A549 (cell line): ENCODE results near the gene ACAD8. TPM values are rescaled to one million over a fixed set of nuclear protein-coding genes. Genes with fewer than 3 reads are reported as not detected.

Experiments used
- ATAC-seq, 2 experiments: fragments of 200-7000 bp in 1 of 2; fragments of >200 bp in 1 of 2; cut with Nextera tagmentation in 1 of 2; cut with Tn5 transposase in 1 of 2; 3 replicates each; pipeline versions ENCODE4 v1.8.0 to v1.9.1; 2018 to 2020; ENCODE audit warnings: mild to moderate bottlenecking in 1 of 2, moderate library complexity in 1 of 2
- CTCF ChIA-PET: fragments of 300-600 bp; sonication (Branson Sonifier 250); formaldehyde crosslinking; extraction: SDS; loops from one replicate; lab custom pipeline; 2021; ENCODE audit warnings: antibody characterized with exemption, inconsistent platforms; lab: Yijun Ruan, JAX
- POLR2A ChIA-PET: fragments of 350-600 bp; formaldehyde crosslinking; extraction: SDS; loops from one replicate; lab custom pipeline; 2021; ENCODE audit warnings: antibody characterized with exemption, inconsistent platforms; lab: Yijun Ruan, JAX
- DNase-seq, 2 experiments: peaks; one replicate each; pipeline versions ENCODE4 v3.0.0 to v3.0.0-alpha.2; 2011 to 2016; ENCODE audit warnings: low read depth in 1 of 2, low spot score in 1 of 2
- FAIRE-seq: peaks from 2 replicates; lab custom pipeline; 2011; peaks lifted over from hg19 to GRCh38; lab: Jason Lieb, UNC
- H3K27ac ChIP-seq, 2 experiments: fragments of >200 bp; sonication (Bioruptor Twin); formaldehyde crosslinking; 3 replicates each; pipeline ENCODE4 v1.5.1; 2016 to 2017
- H3K4me1 ChIP-seq: fragments of >200 bp; sonication (Bioruptor Twin); formaldehyde crosslinking; 3 replicates; pipeline ENCODE4 v1.6.1; 2016
- H3K4me2 ChIP-seq: fragments of >200 bp; sonication (Bioruptor Twin); formaldehyde crosslinking; 3 replicates; pipeline ENCODE4 v1.6.1; 2016
- H3K4me3 ChIP-seq: fragments of >200 bp; sonication (Bioruptor Twin); formaldehyde crosslinking; 3 replicates; pipeline ENCODE4 v1.5.1; 2016
- H3K9me3 ChIP-seq: fragments of >200 bp; sonication (Bioruptor Twin); formaldehyde crosslinking; 3 replicates; pipeline ENCODE4 v1.6.1; 2016
- BCL3 ChIP-seq: fragments of >200 bp; sonication (Bioruptor Twin); formaldehyde crosslinking; IDR thresholded peaks from 3 replicates; pipeline ENCODE4 v1.6.1; 2016
- CBX8 ChIP-seq: fragments of 200-600 bp; sonication (generic); IDR thresholded peaks from 2 replicates; pipeline ENCODE4 v1.6.1; 2016
- CEBPB ChIP-seq, 2 experiments: fragments of >200 bp in 1 of 2; sonication (Bioruptor Twin) in 1 of 2; formaldehyde crosslinking in 1 of 2; IDR thresholded peaks; 2 replicates each; pipeline ENCODE4 v1.6.1; 2012 to 2016
- CHD2 ChIP-seq: fragments of 150-350 bp; IDR thresholded peaks from 2 replicates; pipeline ENCODE4 v1.6.1; 2014; ENCODE audit warnings: low read length; ENCODE audit not compliant: partially characterized antibody
- CHD4 ChIP-seq: fragments of 200-600 bp; sonication (generic); IDR thresholded peaks from 2 replicates; pipeline ENCODE4 v1.6.1; 2016; ENCODE audit warnings: antibody characterized with exemption, mild to moderate bottlenecking, borderline replicate concordance
- EP300 ChIP-seq, 2 experiments: fragments of >200 bp; sonication (Bioruptor Twin); formaldehyde crosslinking; IDR thresholded peaks; 2 replicates in 1 of 2; 3 replicates in 1 of 2; pipeline ENCODE4 v1.6.1; 2016 to 2017
- ESRRA ChIP-seq: fragments of 150-350 bp; IDR thresholded peaks from 2 replicates; pipeline ENCODE4 v1.6.1; 2014; ENCODE audit warnings: mild to moderate bottlenecking, low read length, borderline replicate concordance
- FOSB ChIP-seq: fragments of 250-450 bp; sonication (Bioruptor Pico); IDR thresholded peaks from 2 replicates; pipeline ENCODE4 v1.5.0; 2020; ENCODE audit warnings: mild to moderate bottlenecking, moderate library complexity
- HDAC2 ChIP-seq: fragments of 200-600 bp; sonication (generic); IDR thresholded peaks from 2 replicates; pipeline ENCODE4 v1.6.1; 2016
- HEYL ChIP-seq: fragments of 250-450 bp; sonication (Bioruptor Pico); IDR thresholded peaks from 2 replicates; pipeline ENCODE4 v1.8.0; 2021; ENCODE audit warnings: mild to moderate bottlenecking, moderate library complexity
- HMGXB4 ChIP-seq: fragments of 250-450 bp; sonication (Bioruptor Pico); IDR thresholded peaks from 2 replicates; pipeline ENCODE4 v1.5.0; 2021; ENCODE audit warnings: mild to moderate bottlenecking, moderate library complexity, borderline replicate concordance
- HOXB5 ChIP-seq: fragments of 250-450 bp; sonication (Bioruptor Pico); IDR thresholded peaks from 2 replicates; pipeline ENCODE4 v1.5.0; 2020; ENCODE audit warnings: mild to moderate bottlenecking, moderate library complexity
- MAFK ChIP-seq: fragments of 450-650 bp; IDR thresholded peaks from 2 replicates; pipeline ENCODE4 v1.6.1; 2014; ENCODE audit not compliant: partially characterized antibody
- MAX ChIP-seq: IDR thresholded peaks from 2 replicates; pipeline ENCODE4 v1.6.1; 2012
- MAZ ChIP-seq: fragments of 150-350 bp; IDR thresholded peaks from 2 replicates; pipeline ENCODE4 v1.6.1; 2014; ENCODE audit warnings: antibody characterized with exemption, low read depth, low read length, borderline replicate concordance
- NFE2L2 ChIP-seq: fragments of 150-350 bp; conservative IDR thresholded peaks from 2 replicates; pipeline ENCODE4 v1.6.1; 2014; ENCODE audit warnings: low read length
- NPAS2 ChIP-seq: fragments of 250-450 bp; sonication (Bioruptor Pico); IDR thresholded peaks from 2 replicates; pipeline ENCODE4 v1.8.0; 2022; ENCODE audit warnings: mild to moderate bottlenecking, moderate library complexity, borderline replicate concordance
- PHF8 ChIP-seq: fragments of 200-600 bp; sonication (generic); IDR thresholded peaks from 2 replicates; pipeline ENCODE4 v1.6.1; 2016; ENCODE audit warnings: low read depth, mild to moderate bottlenecking, antibody characterized with exemption, moderate library complexity, borderline replicate concordance
- POLR2A ChIP-seq: IDR thresholded peaks from 2 replicates; pipeline ENCODE4 v1.6.1; 2012; ENCODE audit warnings: mild to moderate bottlenecking, low read length
- RARB ChIP-seq: fragments of 250-450 bp; sonication (Bioruptor Pico); IDR thresholded peaks from 2 replicates; pipeline ENCODE4 v1.8.0; 2021; ENCODE audit warnings: mild to moderate bottlenecking, moderate library complexity
- RNF2 ChIP-seq: fragments of 200-600 bp; sonication (generic); IDR thresholded peaks from 2 replicates; pipeline ENCODE4 v1.6.1; 2016; ENCODE audit warnings: low read depth, mild to moderate bottlenecking, antibody characterized with exemption, moderate library complexity, borderline replicate concordance
- SMC3 ChIP-seq: fragments of >200 bp; sonication (Bioruptor Twin); formaldehyde crosslinking; IDR thresholded peaks from 3 replicates; pipeline ENCODE4 v1.6.1; 2018; ENCODE audit warnings: inconsistent platforms
- TFCP2L1 ChIP-seq: fragments of 250-450 bp; sonication (Bioruptor Pico); IDR thresholded peaks from 2 replicates; pipeline ENCODE4 v1.5.0; 2021; ENCODE audit warnings: mild to moderate bottlenecking
- TP53 ChIP-seq: fragments of 250-450 bp; sonication (Bioruptor Pico); IDR thresholded peaks from 2 replicates; pipeline ENCODE4 v1.5.0; 2021; ENCODE audit warnings: mild to moderate bottlenecking, moderate library complexity
- USF2 ChIP-seq: fragments of 450-650 bp; IDR thresholded peaks from 2 replicates; pipeline ENCODE4 v1.6.1; 2014; ENCODE audit warnings: antibody characterized with exemption
- ZNF302 ChIP-seq: fragments of 250-450 bp; sonication (Bioruptor Pico); IDR thresholded peaks from 2 replicates; pipeline ENCODE4 v1.9.0; 2021; ENCODE audit warnings: inconsistent platforms, mild to moderate bottlenecking, moderate library complexity
- WGBS: methylation state at CpG from one replicate; pipeline ENCODE4 v1.1.6; 2017; ENCODE audit errors: missing lambda C conversion rate; 5-methylcytosine and 5-hydroxymethylcytosine counted together
- polyA plus RNA-seq, 4 experiments: library from polyadenylated mRNA; depleted of rRNA in 3 of 4; stranded (reverse); fragments of >200 nt; fragmentation: RNase III in 1 of 4; extraction: RNeasy Plus Mini Kit Qiagen cat#74134 plus additional on column Dnase treatment in 1 of 4; gene quantifications; 2 replicates in 3 of 4; 3 replicates in 1 of 4; pipeline ENCODE4 v1.2.3, GENCODE V29; 2011 to 2017

Gene ACAD8
- polyA plus RNA-seq, 2 of the 4 experiments (the other 2 are of a cell fraction) = 13.5 to 16.9 TPM

- ChIA-PET CTCF (interaction anchor here (0.8 kb wide), 1 partner anchor 83 kb away, joined by 3 read pairs; no protein-coding TSS in a partner anchor), POLR2A (no interaction called here)
- FAIRE-seq (no peak), ATAC-seq (no peak), DNase-seq (no peak)
- no peak overlapping the region for H3K4me3 ChIP-seq
- TF ChIP-seq BCL3 (no peak), ESRRA (no peak), HDAC2 (no peak), FOSB (no peak), POLR2A (no peak), USF2 (no peak), NFE2L2 (no peak), RNF2 (no peak), NPAS2 (CRISPR knock-in tag) (no peak), EP300 (IDR thresholded peaks at IDR 0.05) (no peak), TFCP2L1 (CRISPR knock-in tag) (no peak), TP53 (CRISPR knock-in tag) (no peak), MAX (no peak)
- H3K4me2 ChIP-seq = no peak overlapping the region
- no peaks in the 10 kb centered on the region for H3K9me3 ChIP-seq
- H3K27ac ChIP-seq = no peak overlapping the region
- 75% methylated on average over 4 of the region's 4 CpGs for WGBS
- H3K4me1 ChIP-seq = peaks cover 8% of the 10 kb centered on the region; the same call in 2 of the 3 replicates
Observed at GRCh38 chr11:134258577-134258976, 5.2 kb downstream of the ACAD8 start.

- no peak overlapping the region for H3K4me3 ChIP-seq
- POLR2A ChIA-PET = no interaction called here
- FAIRE-seq = no peak
- no peak for ATAC-seq
- no peak overlapping the region for H3K27ac ChIP-seq
- CTCF ChIA-PET = interaction anchor here (1.4 to 1.5 kb wide), 2 partner anchors 10 to 17 kb away, joined by 3 to 7 read pairs; no protein-coding TSS in a partner anchor
- DNase-seq = no peak
- H3K9me3 ChIP-seq = no peaks in the 10 kb centered on the region
- no peak for TF ChIP-seq MAFK
- no peak for TF ChIP-seq SMC3
- no peak for TF ChIP-seq HEYL (CRISPR knock-in tag)
- no peak for TF ChIP-seq CHD4
- TF ChIP-seq TP53 (CRISPR knock-in tag) = no peak
- TF ChIP-seq FOSB = no peak
- TF ChIP-seq HMGXB4 = no peak
- TF ChIP-seq CBX8 = no peak
- TF ChIP-seq CEBPB (IDR thresholded peaks at IDR 0.05) = no peak
- TF ChIP-seq, all 56 proteins: peak for 0
- no peak overlapping the region for H3K4me2 ChIP-seq
- H3K4me1 ChIP-seq = no peaks in the 10 kb centered on the region
Observed at GRCh38 chr11:134260503-134260902, 7.1 kb downstream of the ACAD8 start.

- ChIA-PET POLR2A (no interaction called here), CTCF (interaction anchor here (0.9 to 1.6 kb wide), 5 partner anchors 9 to 54 kb away, joined by 3 to 7 read pairs (median 4); partner anchors contain the start of gene GLB1L3)
- H3K4me1 ChIP-seq = no peaks in the 10 kb centered on the region
- WGBS = 93% methylated on average over 16 of the region's 16 CpGs
- no peak for DNase-seq
- no peaks in the 10 kb centered on the region for H3K9me3 ChIP-seq
- H3K4me2 ChIP-seq = no peak overlapping the region
- TF ChIP-seq MAZ = no peak
- no peak for TF ChIP-seq ZNF302
- TF ChIP-seq TP53 (CRISPR knock-in tag) = no peak
- no peak for TF ChIP-seq HOXB5
- no peak for TF ChIP-seq CHD2
- TF ChIP-seq PHF8 = no peak
- TF ChIP-seq RARB (CRISPR knock-in tag) = no peak
- no peak overlapping the region for H3K4me3 ChIP-seq
- no peak for FAIRE-seq
- ATAC-seq = no peak
- H3K27ac ChIP-seq = no peak overlapping the region
Observed at GRCh38 chr11:134260983-134261382, 7.6 kb downstream of the ACAD8 start.
